ENCODE measurements around the gene ATP2B2. TPM values are rescaled to one million over a fixed set of nuclear protein-coding genes. Genes with fewer than 3 reads are reported as not detected.

Gene ATP2B2
- total and polyA plus RNA-seq, 7 donors: 0.08 to 6.5 (median 0.77) TPM

GRCh38 chr3:10401990-10402761, 103.2 kb downstream of the ATP2B2 start:
- ATAC-seq (no peak), DNase-seq (peak in 1 of 2 donors; percentile 28)
- no peaks in the 10 kb centered on the region for H3K27me3 ChIP-seq (ENCODE audit: insufficient read depth in 3 of 3, low read length in 2 of 3)
- intact Hi-C loops (cut with DNase I): no loop called here
- H3K4me3 ChIP-seq: no peak overlapping the region
- peaks cover 0 to 13% of the 10 kb centered on the region in 2 donors for H3K36me3 ChIP-seq (ENCODE audit: insufficient read depth in 1 of 2, low read depth in 1 of 2)
- no peaks in the 10 kb centered on the region for H3K9me3 ChIP-seq
- no peak for TF ChIP-seq CTCF (IDR thresholded peaks at IDR 0.05)
- peaks cover 14% of the 10 kb centered on the region for H3K4me1 ChIP-seq
- 94 to 96% (median 96%) methylated on average over 14 of the region's 14 CpGs for WGBS, 3 donors
- no peak overlapping the region for H3K27ac ChIP-seq

- Histone ChIP-seq H3K27ac (no peak overlapping the region), H3K9me3 (no peaks in the 10 kb centered on the region), H3K4me1 (peaks cover 14% of the 10 kb centered on the region), H3K36me3 (ENCODE audit: insufficient read depth in 1 of 2, low read depth in 1 of 2) (peaks cover 0 to 13% of the 10 kb centered on the region in 2 donors), H3K27me3 (ENCODE audit: insufficient read depth in 3 of 3, low read length in 2 of 3) (no peaks in the 10 kb centered on the region), H3K4me3 (no peak overlapping the region)
- intact Hi-C loops (cut with DNase I): no loop called here
- 89 to 94% (median 93%) methylated on average over 12 of the region's 12 CpGs for WGBS, 3 donors
- no peak for TF ChIP-seq CTCF (IDR thresholded peaks at IDR 0.05)
- DNase-seq (peak in 1 of 2 donors; percentile 32), ATAC-seq (no peak)
Observed at GRCh38 chr3:10400749-10401495, 104.5 kb downstream of the ATP2B2 start.

GRCh38 chr3:10400050-10400748, 105.2 kb downstream of the ATP2B2 start:
- no peak for TF ChIP-seq CTCF (IDR thresholded peaks at IDR 0.05)
- DNase-seq (peak in 1 of 2 donors; percentile 28), ATAC-seq (no peak)
- Histone ChIP-seq H3K36me3 (ENCODE audit: insufficient read depth in 1 of 2, low read depth in 1 of 2) (peaks cover 0 to 13% of the 10 kb centered on the region in 2 donors), H3K4me3 (no peak overlapping the region), H3K9me3 (no peaks in the 10 kb centered on the region), H3K27ac (no peak overlapping the region), H3K27me3 (ENCODE audit: insufficient read depth in 3 of 3, low read length in 2 of 3) (no peaks in the 10 kb centered on the region), H3K4me1 (peaks cover 14% of the 10 kb centered on the region)
- intact Hi-C loops (cut with DNase I): no loop called here
- WGBS, 3 donors: 81 to 83% (median 83%) methylated on average over 8 of the region's 8 CpGs

GRCh38 chr3:10399634-10400033, 105.8 kb downstream of the ATP2B2 start:
- intact Hi-C loops (cut with DNase I): no loop called here
- DNase-seq (no peak), ATAC-seq (no peak)
- 80 to 89% (median 89%) methylated on average over 3 of the region's 3 CpGs for WGBS, 3 donors
- Histone ChIP-seq H3K4me1 (peaks cover 14% of the 10 kb centered on the region), H3K27ac (no peak overlapping the region), H3K4me3 (no peak overlapping the region), H3K27me3 (ENCODE audit: insufficient read depth in 3 of 3, low read length in 2 of 3) (no peaks in the 10 kb centered on the region), H3K36me3 (ENCODE audit: insufficient read depth in 1 of 2, low read depth in 1 of 2) (peaks cover 0 to 13% of the 10 kb centered on the region in 2 donors), H3K9me3 (no peaks in the 10 kb centered on the region)
- TF ChIP-seq CTCF (IDR thresholded peaks at IDR 0.05): no peak

Data from psoas muscle (tissue), 8 donors.